HG03064 (cell line): ENCODE measurements around the gene SPATA31A3.
"Not testable (repeated sequence)": the region's sequence is repeated elsewhere in the genome, so short reads cannot be mapped to it uniquely, and the experiment has no call there.

Experiments
- ATAC-seq: cut with Tn5 transposase; IDR thresholded peaks from one replicate; pipeline ENCODE4 v1.9.1; 2021; ENCODE audit warnings: low read depth; ENCODE audit not compliant: unreplicated experiment

Gene SPATA31A3

DNA sequence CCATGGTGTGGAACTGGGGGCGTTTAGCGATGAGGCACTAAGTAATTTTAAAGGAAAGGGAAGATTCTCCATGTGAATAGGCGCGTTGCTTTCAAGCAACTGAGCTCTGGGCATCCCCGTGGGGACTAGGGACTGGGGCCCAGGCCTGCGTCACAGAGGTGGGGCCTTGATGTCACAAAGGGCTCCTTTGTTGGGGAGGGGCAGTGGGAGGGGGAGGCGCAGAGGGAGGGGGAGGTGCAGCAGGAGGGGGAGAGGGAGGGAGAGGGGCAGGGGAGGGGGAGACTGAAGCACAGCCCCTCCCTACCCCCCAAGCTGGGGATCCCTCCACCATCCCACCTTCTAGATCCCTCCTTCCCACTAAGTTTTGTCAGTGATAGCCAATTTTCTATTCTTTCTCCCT, at the start of gene SPATA31A3:
Gene SPATA31A3 (minus strand): TSS at position 101 of the 400 bp plus-strand sequence. CDS start 29 bp downstream, at position 72.
- not testable (repeated sequence) for ATAC-seq

DNA sequence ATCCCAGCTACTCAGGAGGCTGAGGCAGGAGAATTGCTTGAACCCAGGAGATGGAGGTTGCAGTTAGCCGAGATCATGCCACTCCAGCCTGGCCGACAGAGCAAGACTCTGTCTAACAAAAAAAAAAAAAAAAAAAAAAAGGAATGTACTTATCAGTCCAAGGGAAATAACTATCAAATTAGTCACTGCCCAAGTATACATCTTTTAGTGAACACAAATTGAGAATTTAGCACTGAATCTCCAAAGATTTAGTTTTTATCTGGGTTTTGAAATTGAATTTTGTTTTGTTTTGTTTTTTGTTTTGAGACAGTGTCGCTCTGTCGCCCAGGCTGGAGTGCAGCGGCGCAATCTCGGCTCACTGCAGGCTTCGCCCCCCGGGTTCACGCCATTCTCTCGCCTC, 39.8 kb downstream of the SPATA31A3 start:
- not testable (repeated sequence) for ATAC-seq

DNA sequence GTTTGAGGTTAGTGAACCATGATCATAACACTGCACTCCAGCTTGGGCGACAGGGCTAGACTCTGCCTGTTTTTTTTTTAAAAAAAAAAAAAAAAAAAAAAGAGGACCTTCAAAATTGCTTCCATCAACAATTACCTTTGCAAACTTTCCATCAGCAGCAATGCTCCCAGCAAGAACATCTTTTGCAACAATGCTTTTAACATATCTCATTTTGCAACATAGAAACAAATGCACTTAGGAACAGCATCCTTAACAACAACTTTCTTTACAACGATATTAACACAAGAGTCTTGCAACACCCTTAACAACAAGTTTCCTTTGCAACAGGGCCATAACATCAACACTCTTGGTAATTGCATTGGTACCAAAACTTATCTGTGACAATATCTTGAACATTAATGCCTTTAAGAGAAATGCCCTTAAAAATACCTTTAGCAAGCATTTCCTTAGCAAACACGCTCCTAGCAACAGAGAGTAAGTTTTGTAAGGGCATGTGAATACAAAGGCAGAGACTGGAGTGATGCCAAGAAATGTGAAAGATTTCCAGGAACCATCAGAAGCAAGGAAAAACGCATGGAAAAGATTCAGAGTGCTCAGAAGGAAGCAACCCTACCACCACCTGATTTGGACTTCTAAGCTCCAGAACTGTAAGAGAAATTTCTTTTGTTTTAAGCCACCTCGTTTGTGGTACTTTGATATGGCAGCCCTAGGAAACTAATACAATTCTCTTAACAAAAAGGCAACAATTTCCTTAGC, 49.8 kb downstream of the SPATA31A3 start:
- not testable (repeated sequence) for ATAC-seq

DNA sequence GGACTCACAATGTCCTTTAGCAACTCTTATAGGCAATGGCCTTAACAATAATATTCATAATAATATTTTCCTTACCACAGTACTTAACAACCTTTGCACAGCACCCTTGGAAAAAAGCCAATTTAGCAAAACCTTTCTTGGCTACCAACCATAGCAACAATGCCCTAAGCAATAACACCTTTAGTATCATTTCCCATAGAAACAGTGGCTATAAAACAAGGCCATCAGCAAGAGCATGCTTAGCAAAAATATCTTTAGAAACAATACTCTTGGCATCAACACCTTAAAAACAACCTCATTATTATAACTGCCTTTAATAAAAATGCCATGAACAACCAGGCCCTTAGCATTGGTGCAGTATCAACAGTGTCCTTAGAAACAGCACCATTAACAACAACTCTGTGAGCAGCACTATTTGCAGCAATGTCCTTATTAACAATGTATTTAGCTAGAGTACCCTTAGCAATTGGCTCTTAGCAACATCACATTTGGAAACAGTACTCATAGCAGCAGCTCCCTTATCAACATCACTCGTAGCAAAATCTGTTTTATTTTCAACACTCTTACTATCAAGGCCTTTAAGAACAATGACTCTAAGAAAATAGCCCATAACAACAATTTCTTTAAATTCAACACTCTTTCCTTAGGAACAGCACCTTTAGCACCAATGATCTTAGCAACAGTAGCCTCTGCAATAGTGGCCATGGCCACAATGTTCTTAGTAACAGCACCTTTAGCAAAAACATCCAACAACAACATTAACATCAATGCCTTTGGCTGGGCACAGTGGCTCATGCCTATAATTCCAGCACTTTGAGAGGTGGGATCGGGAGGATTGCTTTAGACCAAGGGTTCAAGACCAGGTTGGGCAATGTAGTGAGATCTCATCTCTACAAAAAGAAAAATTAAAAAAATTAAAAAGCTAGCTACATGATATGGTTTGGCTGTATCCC, 52.2 kb downstream of the SPATA31A3 start:
- not testable (repeated sequence) for ATAC-seq

DNA sequence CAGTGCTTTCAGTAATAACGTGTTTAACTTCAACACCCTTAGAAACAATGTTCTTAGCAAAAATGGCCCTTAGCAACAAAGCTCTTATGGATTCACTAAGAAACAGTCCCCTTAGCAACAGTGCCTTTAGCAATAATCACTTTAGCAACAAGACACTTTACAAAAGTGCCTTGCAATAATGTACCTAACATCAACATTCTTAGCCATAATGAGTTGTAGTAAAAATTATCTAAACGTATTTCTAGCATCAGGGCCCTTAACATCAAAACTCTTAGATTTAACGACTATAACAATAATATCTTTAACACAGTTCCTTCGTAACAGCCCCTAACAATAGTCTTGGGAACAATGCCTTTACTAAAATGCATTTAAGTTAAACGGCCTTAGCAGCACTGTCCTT, 54.0 kb downstream of the SPATA31A3 start:
- not testable (repeated sequence) for ATAC-seq

DNA sequence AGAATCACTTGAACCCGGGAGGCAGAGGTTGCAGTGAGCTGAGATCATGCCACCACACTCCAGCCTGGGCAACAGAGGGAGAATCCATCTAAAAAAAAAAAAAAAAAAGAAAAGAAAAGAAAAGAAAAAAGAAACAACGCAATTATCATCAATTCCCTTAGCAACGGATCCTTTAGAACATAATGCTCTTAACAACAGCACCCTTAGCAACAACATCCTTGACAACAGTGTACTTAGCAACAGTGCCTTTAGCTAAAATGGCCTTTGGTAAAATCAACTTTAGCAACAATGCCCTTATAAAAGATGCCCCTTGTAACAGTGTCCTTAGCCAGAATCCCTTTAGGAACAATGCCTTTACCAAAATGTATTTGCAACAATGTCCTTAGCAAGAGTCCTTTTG, 54.7 kb downstream of the SPATA31A3 start:
- ATAC-seq = not testable (repeated sequence)
